HepG2 (cell line): ENCODE measurements around the gene NPIPB9. TPM values are rescaled to one million over a fixed set of nuclear protein-coding genes. Genes with fewer than 3 reads are reported as not detected.
"Not testable (repeated sequence)": the region's sequence is repeated elsewhere in the genome, so short reads cannot be mapped to it uniquely, and the experiment has no call there.

ENCODE experiments used
- ATAC-seq: fragments of 200-7000 bp; cut with Tn5 transposase; 3 replicates; pipeline ENCODE4 v1.9.1; 2020; ENCODE audit warnings: mild to moderate bottlenecking, moderate library complexity
- BruUV-seq: library from RNA; stranded (reverse); fragments of 400-500 nt; replicated peaks from 2 replicates; lab custom pipeline; 2021; lab: Mats Ljungman, UMichigan
- CTCF ChIA-PET: fragments of 300-600 bp; formaldehyde crosslinking; extraction: SDS; loops from one replicate; lab custom pipeline; 2021; ENCODE audit warnings: low total read pairs, inconsistent platforms, low intra/inter-chr PET ratio; lab: Yijun Ruan, JAX
- POLR2A ChIA-PET: fragments of 350-600 bp; sonication (Branson Sonifier 250); formaldehyde crosslinking; loops from one replicate; lab custom pipeline; 2020; ENCODE audit warnings: antibody characterized with exemption, inconsistent platforms; lab: Yijun Ruan, JAX
- DNase-seq: peaks from one replicate; pipeline ENCODE4 v3.0.0-alpha.2; 2015; ENCODE audit warnings: low spot score
- FAIRE-seq: peaks from 3 replicates; lab custom pipeline; 2011; peaks lifted over from hg19 to GRCh38; lab: Jason Lieb, UNC
- H2AFZ ChIP-seq: one replicate; pipeline ENCODE4 v1.6.1; 2011; ENCODE audit warnings: low read length, inconsistent platforms
- H3K27ac ChIP-seq: fragments of 300-600 bp; 3 replicates; pipeline ENCODE4 v1.8.0; 2011; ENCODE audit warnings: mixed run types, mild to moderate bottlenecking, mixed read lengths, low read length, inconsistent platforms; ENCODE audit not compliant: insufficient read depth; ENCODE audit errors: extremely low read length
- H3K27me3 ChIP-seq, 2 experiments: fragments of 200-600 bp in 1 of 2; 2 replicates in 1 of 2; 3 replicates in 1 of 2; pipeline versions ENCODE4 v1.6.0 to v1.8.0; 2011; ENCODE audit warnings: low read length in 2 of 2, mild to moderate bottlenecking in 2 of 2, moderate library complexity in 2 of 2, inconsistent platforms in 1 of 2; ENCODE audit not compliant: insufficient read depth in 2 of 2, control insufficient read depth in 1 of 2
- H3K36me3 ChIP-seq, 2 experiments: fragments of 200-600 bp in 1 of 2; replicated peaks in 1 of 2; 2 replicates in 1 of 2; 3 replicates in 1 of 2; pipeline versions ENCODE4 v1.5.1 to v1.8.0; 2011; ENCODE audit warnings: low read length in 2 of 2, inconsistent platforms in 1 of 2; ENCODE audit not compliant: insufficient read depth in 2 of 2, control insufficient read depth in 1 of 2
- H3K4me1 ChIP-seq: 2 replicates; pipeline ENCODE4 v1.5.1; 2012; ENCODE audit warnings: low read length, inconsistent platforms; ENCODE audit not compliant: insufficient read depth
- H3K4me2 ChIP-seq: 2 replicates; pipeline ENCODE4 v1.6.0; 2011; ENCODE audit warnings: low read depth, low read length, inconsistent platforms
- H3K4me3 ChIP-seq, 3 experiments: fragments of 200-600 bp in 1 of 3; sonication (generic), shearing (Covaris generic) in 1 of 3; replicated peaks in 1 of 3; 2 replicates each; pipeline ENCODE4 v1.5.1; 2011 to 2016; ENCODE audit warnings: low read length in 3 of 3, inconsistent platforms in 2 of 3, low read depth in 2 of 3, mild to moderate bottlenecking in 2 of 3, control low read depth in 1 of 3, mixed read lengths in 1 of 3; ENCODE audit not compliant: insufficient read depth in 1 of 3
- H3K79me2 ChIP-seq: one replicate; pipeline ENCODE4 v1.6.1; 2011; ENCODE audit warnings: low read length, inconsistent platforms; ENCODE audit not compliant: insufficient read depth
- H3K9ac ChIP-seq: 2 replicates; pipeline ENCODE4 v1.6.0; 2011; ENCODE audit warnings: mild to moderate bottlenecking, low read depth, low read length, inconsistent platforms; ENCODE audit not compliant: insufficient read depth
- H3K9me3 ChIP-seq: 2 replicates; pipeline ENCODE4 v1.5.1; 2012; ENCODE audit warnings: mild to moderate bottlenecking, low read length
- H4K20me1 ChIP-seq: 2 replicates; pipeline ENCODE4 v1.6.0; 2011; ENCODE audit warnings: inconsistent platforms, mild to moderate bottlenecking, low read length, moderate library complexity; ENCODE audit not compliant: insufficient read depth
- CBX1 ChIP-seq: IDR thresholded peaks from one replicate; pipeline ENCODE4 v1.6.1; 2016; ENCODE audit warnings: antibody characterized with exemption, low read depth
- CBX5 ChIP-seq: sonication (generic); formaldehyde crosslinking; IDR thresholded peaks from 2 replicates; pipeline ENCODE4 v1.4.0; 2020; ENCODE audit warnings: missing genetic modification reagents, borderline replicate concordance
- FOSL1 ChIP-seq: sonication (generic); formaldehyde crosslinking; IDR thresholded peaks from 2 replicates; pipeline ENCODE4 v1.9.0; 2021; ENCODE audit warnings: missing genetic modification reagents, borderline replicate concordance
- GMEB2 ChIP-seq: IDR thresholded peaks from 2 replicates; pipeline ENCODE4 v1.6.1; 2016; ENCODE audit warnings: missing biosample characterization, missing genetic modification reagents, low read depth
- HHEX ChIP-seq: IDR thresholded peaks from 2 replicates; pipeline ENCODE4 v1.6.1; 2016; ENCODE audit warnings: control low read depth
- HNF4A ChIP-seq: sonication (generic); formaldehyde crosslinking; IDR thresholded peaks from 2 replicates; pipeline ENCODE4 v1.4.0; 2020; ENCODE audit warnings: missing genetic modification reagents
- HNF4G ChIP-seq, 2 experiments: sonication (generic) in 1 of 2; formaldehyde crosslinking in 1 of 2; IDR thresholded peaks; 2 replicates each; pipeline versions ENCODE4 v1.4.0 to v1.6.1; 2011 to 2020; ENCODE audit warnings: borderline replicate concordance in 2 of 2, low read depth in 2 of 2, mild to moderate bottlenecking in 2 of 2, low read length in 1 of 2, missing genetic modification reagents in 1 of 2, moderate library complexity in 1 of 2
- MYPOP ChIP-seq: sonication (generic); formaldehyde crosslinking; IDR thresholded peaks from 2 replicates; pipeline ENCODE4 v1.8.1; 2023; ENCODE audit warnings: mild to moderate bottlenecking, moderate library complexity, missing genetic modification reagents
- NBN ChIP-seq: fragments of 450-650 bp; conservative IDR thresholded peaks from 2 replicates; pipeline ENCODE4 v1.6.1; 2017
- NR2F6 ChIP-seq, 2 experiments: IDR thresholded peaks; 2 replicates each; pipeline ENCODE4 v1.6.1; 2016; ENCODE audit warnings: antibody characterized with exemption in 1 of 2, mild to moderate bottlenecking in 1 of 2
- RELA ChIP-seq: sonication (generic); formaldehyde crosslinking; IDR thresholded peaks from 2 replicates; pipeline ENCODE4 v1.4.0; 2020; ENCODE audit warnings: missing genetic modification reagents
- SOX5 ChIP-seq: IDR thresholded peaks from 2 replicates; pipeline ENCODE4 v1.6.1; 2016; ENCODE audit warnings: borderline replicate concordance
- TOPORS ChIP-seq: sonication (generic); formaldehyde crosslinking; IDR thresholded peaks from 2 replicates; pipeline ENCODE4 v1.8.0; 2023; ENCODE audit warnings: mild to moderate bottlenecking, missing genetic modification reagents
- ZBTB26 ChIP-seq: IDR thresholded peaks from 2 replicates; pipeline ENCODE4 v1.6.1; 2016; ENCODE audit warnings: missing compliant biosample characterization, missing genetic modification reagents, borderline replicate concordance
- WGBS: methylation state at CpG from one replicate; pipeline ENCODE4 v1.1.6; 2017; ENCODE audit warnings: low lambda C conversion rate; 5-methylcytosine and 5-hydroxymethylcytosine counted together
- in situ Hi-C: cut with HindIII; loops from 2 replicates; pipeline ENCODE4 v1.10.0; 2017; ENCODE audit warnings: low pct_unique_long_range_greater_than_20kb; ENCODE audit not compliant: extremely low pct_ligation_motif_present
- intact Hi-C: fragments of 100-400 bp; cut with micrococcal nuclease; formaldehyde crosslinking; loops from one replicate; pipeline ENCODE4 v1.10.0; 2022; ENCODE audit not compliant: unreplicated experiment
- polyA plus RNA-seq, 8 experiments: library from polyadenylated mRNA; depleted of rRNA in 3 of 8; stranded (reverse) in 7 of 8; unstranded in 1 of 8; fragments of >200 nt; fragmentation: Illumina TruSeq in 4 of 8; extraction: Trizol in 4 of 8; gene quantifications; 2 replicates each; pipeline versions ENCODE4 v1.2.1 to v1.2.3, GENCODE V29; 2011 to 2016; ENCODE audit warnings: low read depth in 4 of 8, missing spikeins in 1 of 8, mixed read lengths in 1 of 8; ENCODE audit not compliant: insufficient read depth in 1 of 8
- total RNA-seq, 5 experiments: library from RNA; depleted of rRNA; stranded (reverse); fragments of >200 nt; fragmentation: Illumina TruSeq; extraction: Trizol; gene quantifications; 2 replicates each; pipeline ENCODE4 v1.2.3, GENCODE V29; 2016; ENCODE audit warnings: low read depth in 1 of 5

Gene NPIPB9
- total and polyA plus RNA-seq, 2 of the 13 experiments (the other 11 are each of a cell fraction or from before 2014, with no cell fraction given), result 0.77 to 1.0 TPM

- POLR2A ChIA-PET, H2AFZ ChIP-seq, DNase-seq, H3K9me3 ChIP-seq, H3K79me2 ChIP-seq, intact Hi-C loops, H3K36me3 ChIP-seq, FAIRE-seq, H3K27me3 ChIP-seq, BruUV-seq, in situ Hi-C loops, H3K27ac ChIP-seq, H3K4me2 ChIP-seq, H3K4me3 ChIP-seq, H3K9ac ChIP-seq, CTCF ChIA-PET, H3K4me1 ChIP-seq, H4K20me1 ChIP-seq: not testable (repeated sequence)
- peak; percentile 51 for ATAC-seq
- no CpG with 5 or more reads among the region's 11 CpGs for WGBS
Measured at GRCh38 chr16:28807445-28808120, 56.0 kb downstream of the NPIPB9 start.

- Histone ChIP-seq H3K9ac (no peak overlapping the region), H3K27ac (peak overlapping the region; percentile 47), H3K79me2 (peaks cover 15% of the 10 kb centered on the region), H3K36me3 (no peaks in the 10 kb centered on the region), H3K4me3 (no peak overlapping the region), H3K27me3 (no peaks in the 10 kb centered on the region; a peak in 1 of 5 replicates), H3K9me3 (no peaks in the 10 kb centered on the region), H3K4me2 (no peak overlapping the region), H2AFZ (no peak overlapping the region), H3K4me1 (peaks cover 30% of the 10 kb centered on the region), H4K20me1 (peaks cover 8% of the 10 kb centered on the region; the same call in 1 of the 2 replicates)
- POLR2A ChIA-PET, result interaction anchor here (0.6 to 5.8 kb wide), 3 partner anchors 26 to 147 kb away, joined by 3 to 85 read pairs (median 4); partner anchors contain the start of genes SH2B1 and TUFM
- in situ Hi-C loops, result no loop called here
- CTCF ChIA-PET, result no interaction called here
- intact Hi-C loops, result loop anchor here (5.0 kb wide), 1 partner anchor 117 kb away; no protein-coding TSS in a partner anchor
- WGBS, result 67% methylated on average over 5 of the region's 5 CpGs
- ATAC-seq (no peak), FAIRE-seq (no peak), DNase-seq (no peak)
- no TSS peak for BruUV-seq
- TF ChIP-seq ZBTB26 (CRISPR knock-in tag), result no peak
- TF ChIP-seq HNF4G (IDR thresholded peaks at IDR 0.05; ENCODE audit: borderline replicate concordance, low read depth, low read length), result 0 out of 2 replicates have a peak, but pooled peaks have one; percentile 25
- no peak for TF ChIP-seq HNF4G (CRISPR knock-in tag; IDR thresholded peaks at IDR 0.05; ENCODE audit: borderline replicate concordance, low read depth)
- TF ChIP-seq CBX5 (CRISPR knock-in tag), result no peak
- TF ChIP-seq FOSL1 (CRISPR knock-in tag), result no peak
- TF ChIP-seq HNF4A (CRISPR knock-in tag), result 0 out of 2 replicates have a peak, but pooled peaks have one; percentile 19
- no peak for TF ChIP-seq CBX1
- TF ChIP-seq HHEX (CRISPR knock-in tag), result no peak
- no peak for TF ChIP-seq MYPOP
- TF ChIP-seq NBN, result no peak
- no peak for TF ChIP-seq TOPORS (CRISPR knock-in tag)
- peak; percentile 17; the same call in 1 of the 2 replicates for TF ChIP-seq NR2F6 (IDR thresholded peaks at IDR 0.05)
- 0 out of 2 replicates have a peak, but pooled peaks have one; percentile 21 for TF ChIP-seq NR2F6 (CRISPR knock-in tag; IDR thresholded peaks at IDR 0.05)
- no peak for TF ChIP-seq GMEB2 (CRISPR knock-in tag)
- TF ChIP-seq SOX5 (CRISPR knock-in tag), result no peak
- no peak for TF ChIP-seq RELA (CRISPR knock-in tag)
Measured at GRCh38 chr16:28820016-28820415, 68.4 kb downstream of the NPIPB9 start.
